Jurkat, Clone E6-1 (cell line): ENCODE results near the gene CSNK2A1.
"Not testable (repeated sequence)": the region's sequence is repeated elsewhere in the genome, so short reads cannot be mapped to it uniquely, and the experiment has no call there.

Experiments used
- DNase-seq: peaks from one replicate; pipeline ENCODE4 v3.0.0-alpha.2; 2011; ENCODE audit warnings: low read depth, low spot score
- H3K4me3 ChIP-seq: 2 replicates; pipeline ENCODE4 v1.5.1; 2011; ENCODE audit warnings: mild to moderate bottlenecking, low read length, control low read depth, moderate library complexity

The CSNK2A1 gene

GRCh38 chr20:472137-472846, 71.3 kb downstream of the CSNK2A1 start:
- no peak for DNase-seq
- no peak overlapping the region for H3K4me3 ChIP-seq

GRCh38 chr20:469746-470490, 73.7 kb downstream of the CSNK2A1 start:
- DNase-seq = no peak
- H3K4me3 ChIP-seq = no peak overlapping the region

GRCh38 chr20:467755-468154, 75.8 kb downstream of the CSNK2A1 start:
- H3K4me3 ChIP-seq = no peak overlapping the region

GRCh38 chr20:462199-462991, 81.2 kb downstream of the CSNK2A1 start, which contains the start of gene TBC1D20:
Gene TBC1D20 (minus strand): TSS chr20:462533. CDS start chr20:462405, 128 bp downstream.
- peak within 1 kb of the TSS; percentile 75 for H3K4me3 ChIP-seq
- peak; percentile 83 for DNase-seq

More at GRCh38 chr20:467755-468154, 75.8 kb downstream of the CSNK2A1 start:
- DNase-seq = no peak

GRCh38 chr20:461254-462198, 82.1 kb downstream of the CSNK2A1 start:
- DNase-seq = no peak
- H3K4me3 ChIP-seq = peak overlapping the region; percentile 75

GRCh38 chr20:460707-461106, 82.9 kb downstream of the CSNK2A1 start:
- no peak for DNase-seq

GRCh38 chr20:460180-460579, 83.4 kb downstream of the CSNK2A1 start:
- no peak overlapping the region for H3K4me3 ChIP-seq
- no peak for DNase-seq

More at GRCh38 chr20:460707-461106, 82.9 kb downstream of the CSNK2A1 start:
- H3K4me3 ChIP-seq = no peak overlapping the region

GRCh38 chr20:458776-459175, 84.8 kb downstream of the CSNK2A1 start:
- DNase-seq = no peak
- H3K4me3 ChIP-seq = no peak overlapping the region

GRCh38 chr20:454951-455350, 88.6 kb downstream of the CSNK2A1 start:
- H3K4me3 ChIP-seq = no peak overlapping the region
- no peak for DNase-seq

- DNase-seq = not testable (repeated sequence)
Observed at GRCh38 chr20:452021-452420, 91.6 kb downstream of the CSNK2A1 start.

GRCh38 chr20:445514-446336, 97.9 kb downstream of the CSNK2A1 start:
- H3K4me3 ChIP-seq = no peak overlapping the region
- DNase-seq = no peak

More at GRCh38 chr20:452021-452420, 91.6 kb downstream of the CSNK2A1 start:
- H3K4me3 ChIP-seq = not testable (repeated sequence)

GRCh38 chr20:444862-445426, 98.6 kb downstream of the CSNK2A1 start:
- no peak for DNase-seq

GRCh38 chr20:444117-444516, 99.5 kb downstream of the CSNK2A1 start:
- DNase-seq = no peak

More at GRCh38 chr20:444862-445426, 98.6 kb downstream of the CSNK2A1 start:
- no peak overlapping the region for H3K4me3 ChIP-seq

GRCh38 chr20:443223-443775, 100.3 kb downstream of the CSNK2A1 start:
- H3K4me3 ChIP-seq = no peak overlapping the region
- no peak for DNase-seq

More at GRCh38 chr20:444117-444516, 99.5 kb downstream of the CSNK2A1 start:
- H3K4me3 ChIP-seq = no peak overlapping the region

GRCh38 chr20:440636-441035, 103.0 kb downstream of the CSNK2A1 start:
- DNase-seq = no peak
- no peak overlapping the region for H3K4me3 ChIP-seq

GRCh38 chr20:440148-440547, 103.4 kb downstream of the CSNK2A1 start:
- DNase-seq = no peak
- H3K4me3 ChIP-seq = no peak overlapping the region
